GM19395 (cell line): Measurements from ENCODE around the gene NLRP1.

Experiments
- ATAC-seq: cut with Tn5 transposase; IDR thresholded peaks from one replicate; pipeline ENCODE4 v1.9.1; 2021; ENCODE audit warnings: mild to moderate bottlenecking, moderate library complexity; ENCODE audit not compliant: unreplicated experiment

NLRP1 gene

DNA sequence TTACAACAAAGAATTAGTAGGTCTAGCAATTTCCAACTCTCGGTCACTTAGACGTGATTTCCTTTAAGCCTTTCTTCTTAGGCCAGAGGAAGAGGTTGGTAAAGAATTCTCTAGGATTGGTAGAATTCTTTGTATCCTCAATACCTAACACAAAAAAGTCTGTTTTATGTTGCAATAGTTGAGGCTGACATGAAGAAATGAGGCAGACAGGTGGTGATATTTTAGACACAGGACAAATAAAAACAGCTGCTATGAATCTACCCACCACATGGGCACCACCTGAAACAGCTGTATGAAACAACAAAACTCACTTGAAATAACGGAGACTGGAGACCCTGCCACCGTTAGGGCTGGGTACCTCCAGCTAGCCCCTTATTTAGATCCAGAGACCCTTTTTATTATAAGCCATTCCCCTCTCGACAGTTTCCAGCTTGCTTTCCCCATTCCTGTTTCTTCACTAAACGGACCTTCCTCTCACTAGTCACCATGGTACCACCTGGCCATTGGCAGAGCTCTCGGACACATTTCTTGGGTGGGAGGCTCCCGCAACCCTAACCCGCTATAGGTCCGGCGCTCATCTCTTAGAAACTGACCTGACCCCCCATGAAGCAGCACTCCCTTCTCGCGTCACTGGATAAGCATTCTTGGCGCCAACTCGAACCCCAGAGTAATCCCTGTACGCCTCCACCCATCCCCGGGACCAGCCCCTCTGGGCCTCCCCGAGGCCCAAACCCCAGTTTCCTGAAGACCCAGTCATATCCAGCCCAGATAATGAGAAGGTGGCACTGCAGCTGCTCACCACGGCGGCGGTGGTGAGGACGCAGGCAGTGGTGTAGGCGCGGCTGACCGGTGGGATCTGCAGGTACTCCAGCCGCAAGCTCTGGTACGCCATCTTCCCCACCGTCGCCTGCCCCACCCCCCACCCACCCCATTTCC is 98.8 kb downstream of the NLRP1 start, which contains the start of gene DERL2:
TSS of gene DERL2 (minus strand) at position 909 of the 936 bp plus-strand sequence. CDS start at position 892, 17 bp downstream.
- peak; percentile 28 for ATAC-seq

DNA sequence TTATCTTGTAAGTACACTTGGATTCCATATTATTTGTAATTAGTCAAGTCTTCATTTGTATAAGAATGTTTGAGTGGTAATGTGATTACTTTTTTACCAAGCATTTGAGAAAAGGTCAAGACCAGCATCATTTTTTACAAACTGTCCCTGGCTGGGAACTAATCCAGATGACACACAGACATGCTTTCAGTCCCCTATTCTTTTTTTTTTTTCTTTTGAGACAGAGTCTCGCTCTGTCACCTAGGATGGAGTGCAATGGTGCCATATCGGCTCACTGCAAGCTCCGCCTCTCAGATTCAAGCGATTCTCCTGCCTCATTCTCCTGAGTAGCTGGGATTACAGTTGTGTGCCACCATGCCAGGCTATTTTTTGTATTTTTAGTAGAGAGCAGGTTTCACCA is 102.9 kb downstream of the NLRP1 start:
- no peak for ATAC-seq

- ATAC-seq, result no peak
Measured at GRCh38 chr17:5480962-5481361, 103.3 kb downstream of the NLRP1 start.

DNA sequence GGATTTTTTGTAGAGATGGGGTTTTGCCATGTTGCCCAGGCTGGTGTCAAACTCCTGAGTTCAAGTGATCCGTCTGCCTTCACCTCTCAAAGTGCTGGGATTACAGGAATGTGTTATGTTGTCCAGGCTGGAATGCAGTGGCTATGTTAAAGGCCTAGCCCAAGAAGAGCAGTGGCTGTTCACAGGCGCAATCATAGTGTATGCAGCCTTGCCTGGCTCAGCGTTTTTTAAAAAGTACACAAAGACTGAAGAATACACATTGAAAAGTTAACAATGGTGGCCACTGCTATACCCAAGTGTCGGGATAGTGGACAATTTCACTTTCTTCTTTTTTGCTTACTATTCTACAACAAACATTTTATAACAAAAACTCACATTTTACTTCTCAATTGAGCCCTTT is 105.3 kb downstream of the NLRP1 start:
- no peak for ATAC-seq

GRCh38 chr17:5473906-5474305 is 110.4 kb downstream of the NLRP1 start:
- no peak for ATAC-seq

DNA sequence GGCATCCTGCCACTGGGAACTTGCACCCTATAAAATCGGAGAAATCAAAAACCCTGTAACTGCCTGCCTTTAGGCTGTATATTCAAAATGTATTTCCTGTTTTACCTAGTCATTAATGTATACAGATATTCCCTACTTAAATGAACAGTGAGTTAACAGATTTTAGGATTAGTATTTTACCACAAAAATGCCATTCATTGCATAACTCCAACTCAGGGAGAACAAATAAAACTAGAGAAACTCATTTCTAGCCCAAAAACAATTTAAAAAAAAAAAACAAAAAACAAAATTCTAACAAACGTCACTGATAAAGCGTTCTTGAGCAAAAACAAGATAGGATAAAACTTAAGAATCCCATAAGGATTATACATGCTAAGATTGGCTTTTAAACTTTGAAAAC is 111.8 kb downstream of the NLRP1 start:
- no peak for ATAC-seq

GRCh38 chr17:5468075-5468473 is 116.2 kb downstream of the NLRP1 start:
- no peak for ATAC-seq

- no peak for ATAC-seq
Measured at GRCh38 chr17:5467416-5467815, 116.9 kb downstream of the NLRP1 start.

GRCh38 chr17:5466295-5466694 is 118.0 kb downstream of the NLRP1 start:
- ATAC-seq, result no peak

DNA sequence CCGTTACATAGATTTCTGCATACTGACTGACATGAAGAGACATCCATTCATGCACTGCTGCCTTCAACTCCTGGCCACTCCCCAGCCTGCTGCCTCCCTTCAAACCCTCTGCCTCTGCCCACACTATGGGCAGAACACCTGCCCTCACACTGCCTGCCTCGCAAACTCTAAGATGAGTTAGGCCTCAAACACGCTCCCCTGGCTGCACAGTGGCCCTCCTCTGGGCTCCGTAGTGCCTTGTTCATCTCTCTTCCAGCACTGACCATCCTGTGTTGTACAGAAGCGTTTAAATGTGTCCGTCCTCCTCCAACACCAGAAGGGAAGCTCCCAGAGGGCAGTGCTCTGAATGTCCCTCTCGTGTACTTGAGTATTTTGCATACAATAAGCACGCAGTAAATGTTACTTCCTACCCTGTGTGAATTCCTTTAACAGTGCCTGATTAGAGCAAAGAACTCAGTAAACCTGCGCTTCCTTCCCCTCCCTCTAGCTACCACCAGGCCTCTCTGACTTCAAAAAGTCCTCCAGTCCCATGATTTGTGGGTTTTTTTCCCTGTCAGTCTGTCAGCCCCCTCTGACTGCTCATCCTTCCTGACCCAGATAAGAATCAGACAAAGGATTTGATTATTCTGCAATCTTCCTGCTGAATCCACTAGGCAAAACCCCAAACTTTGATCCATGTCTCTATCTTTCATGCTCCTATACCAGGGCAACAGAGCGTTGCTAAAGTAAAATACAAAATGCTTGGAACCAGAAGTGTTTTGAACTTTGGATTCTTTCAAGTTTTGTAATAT is 119.4 kb downstream of the NLRP1 start:
- ATAC-seq, result no peak
